ENCODE data around the gene HCFC1R1.

Gene HCFC1R1

GRCh38 chr16:2992383-2993081, 31.2 kb downstream of the HCFC1R1 start:
- TF ChIP-seq CTCF (IDR thresholded peaks at IDR 0.05): no peak

DNA sequence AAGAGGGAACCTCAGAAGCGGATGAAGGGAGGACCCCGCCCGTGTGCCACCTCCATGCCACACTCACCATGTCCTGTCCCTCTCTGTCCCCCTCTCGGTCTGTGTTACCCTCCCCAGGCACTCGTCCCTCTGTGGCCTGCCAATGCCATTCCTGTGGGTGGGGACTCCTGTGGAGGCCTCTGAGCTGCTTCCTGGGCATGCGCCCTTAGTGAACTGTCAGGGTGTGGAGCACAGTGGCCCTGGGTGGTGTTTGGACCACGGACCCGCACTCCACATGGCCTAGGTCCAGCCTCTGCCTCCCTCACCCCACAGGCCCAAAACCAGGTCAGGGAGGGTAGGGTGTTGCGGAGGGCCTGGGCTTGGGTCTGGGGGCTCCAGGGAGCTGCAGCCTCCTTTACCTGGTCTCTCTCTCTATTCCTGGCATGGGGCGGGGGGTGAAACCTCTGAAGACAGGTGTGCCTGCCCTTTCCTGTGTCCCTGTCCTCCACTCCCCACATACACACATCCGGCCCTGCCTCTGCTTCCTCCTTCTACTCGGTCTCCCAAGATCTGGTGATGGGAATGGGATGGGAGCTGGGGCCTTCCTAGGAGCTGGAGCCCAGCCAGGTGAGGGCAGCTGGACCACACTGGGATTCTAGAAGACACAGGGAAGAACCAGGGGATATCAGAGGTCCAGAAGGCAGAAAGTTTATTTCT, 32.0 kb downstream of the HCFC1R1 start:
- TF ChIP-seq CTCF (IDR thresholded peaks at IDR 0.05): no peak

GRCh38 chr16:2990891-2991290, 32.9 kb downstream of the HCFC1R1 start:
- no peak for TF ChIP-seq CTCF (IDR thresholded peaks at IDR 0.05)

- no peak for TF ChIP-seq CTCF (IDR thresholded peaks at IDR 0.05)
Observed at GRCh38 chr16:2988590-2989099, 35.1 kb downstream of the HCFC1R1 start.

- TF ChIP-seq CTCF (IDR thresholded peaks at IDR 0.05): no peak
Observed at GRCh38 chr16:2987833-2988232, 35.9 kb downstream of the HCFC1R1 start.

DNA sequence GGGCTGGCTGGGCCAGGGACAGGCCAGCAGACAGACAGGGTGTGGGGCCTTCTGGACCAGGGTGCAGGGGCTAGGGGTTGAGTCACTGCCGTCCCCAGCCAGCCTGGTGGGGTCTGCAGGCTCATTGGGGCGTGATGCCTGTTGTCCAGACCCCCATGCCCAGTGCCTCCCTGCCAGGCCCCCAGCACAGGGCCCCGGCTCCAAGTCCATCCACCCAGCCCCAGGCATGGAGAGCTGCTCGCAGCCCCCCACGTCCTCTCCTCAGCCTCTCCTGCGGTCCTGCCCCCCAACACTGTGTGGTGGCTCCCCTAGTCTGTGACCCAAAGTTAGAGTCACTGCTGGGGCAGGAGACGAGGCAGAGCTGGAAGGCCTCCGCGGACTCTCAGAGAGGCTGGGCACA, 36.5 kb downstream of the HCFC1R1 start:
- TF ChIP-seq CTCF (IDR thresholded peaks at IDR 0.05): no peak

GRCh38 chr16:2986623-2987188, 37.0 kb downstream of the HCFC1R1 start:
- no peak for TF ChIP-seq CTCF (IDR thresholded peaks at IDR 0.05)
